GM18951 (cell line): Measurements from ENCODE around the gene RABAC1.
"Not testable (repeated sequence)": the region's sequence is repeated elsewhere in the genome, so short reads cannot be mapped to it uniquely, and the experiment has no call there.

ENCODE experiments used
- POLR2A ChIP-seq: IDR thresholded peaks from 4 replicates; pipeline ENCODE4 v1.6.1; 2011; ENCODE audit warnings: mild to moderate bottlenecking; ENCODE audit not compliant: insufficient read length, insufficient read depth; ENCODE audit errors: extremely low read depth
- in situ Hi-C: fragments of 300-500 bp; cut with MboI; formaldehyde crosslinking; loops from one replicate; pipeline ENCODE4 v1.12.0; 2022; ENCODE audit warnings: low sequenced_read_pairs, mixed read lengths, inconsistent platforms; ENCODE audit not compliant: unreplicated experiment

The RABAC1 gene

GRCh38 chr19:41994994-41995958, 36.2 kb upstream of the RABAC1 start:
- TF ChIP-seq POLR2A, result no peak
- in situ Hi-C loops, result no loop called here

- TF ChIP-seq POLR2A, result no peak
- in situ Hi-C loops, result no loop called here
Measured at GRCh38 chr19:41994521-41994971, 35.4 kb upstream of the RABAC1 start.

GRCh38 chr19:41993612-41994483, 34.7 kb upstream of the RABAC1 start, which contains the start of gene ATP1A3:
Gene ATP1A3 (minus strand): TSS chr19:41994230. CDS start chr19:41994076, 154 bp downstream.
- in situ Hi-C loops, result no loop called here
- no peak for TF ChIP-seq POLR2A

GRCh38 chr19:41991925-41992569, 32.9 kb upstream of the RABAC1 start:
- in situ Hi-C loops, result not testable (repeated sequence)

GRCh38 chr19:41991025-41991424, 31.9 kb upstream of the RABAC1 start:
- in situ Hi-C loops, result no loop called here
- TF ChIP-seq POLR2A, result no peak

GRCh38 chr19:41990615-41991014, 31.5 kb upstream of the RABAC1 start:
- in situ Hi-C loops, result no loop called here
- no peak for TF ChIP-seq POLR2A

GRCh38 chr19:41990028-41990427, 30.9 kb upstream of the RABAC1 start:
- in situ Hi-C loops, result no loop called here
- TF ChIP-seq POLR2A, result no peak

GRCh38 chr19:41988947-41989346, 29.8 kb upstream of the RABAC1 start:
- in situ Hi-C loops, result no loop called here
- TF ChIP-seq POLR2A, result no peak

- no peak for TF ChIP-seq POLR2A
- in situ Hi-C loops, result no loop called here
Measured at GRCh38 chr19:41987141-41987860, 28.2 kb upstream of the RABAC1 start.

- no peak for TF ChIP-seq POLR2A
- in situ Hi-C loops, result no loop called here
Measured at GRCh38 chr19:41984961-41985360, 25.8 kb upstream of the RABAC1 start.

GRCh38 chr19:41981724-41982123, 22.6 kb upstream of the RABAC1 start:
- no peak for TF ChIP-seq POLR2A
- in situ Hi-C loops, result no loop called here

GRCh38 chr19:41978470-41978869, 19.3 kb upstream of the RABAC1 start:
- in situ Hi-C loops, result no loop called here
- TF ChIP-seq POLR2A, result no peak
